GM23338 (cell line): ENCODE measurements around the gene CIART.

Source experiments
- CREB1 ChIP-seq: fragments of 250-450 bp; sonication (Bioruptor Pico); IDR thresholded peaks from 2 replicates; pipeline ENCODE4 v1.5.0; 2020; ENCODE audit warnings: low read depth, mild to moderate bottlenecking, moderate library complexity
- CTCF ChIP-seq, 2 experiments: fragments of 200-600 bp in 1 of 2; sonication (generic) in 1 of 2; conservative IDR thresholded peaks; 2 replicates each; pipeline versions ENCODE4 v1.5.1 to v1.6.1; 2016 to 2017; ENCODE audit warnings: antibody characterized with exemption in 2 of 2, low read depth in 2 of 2, mild to moderate bottlenecking in 2 of 2, moderate library complexity in 1 of 2
- ETS1 ChIP-seq: IDR thresholded peaks from 2 replicates; pipeline ENCODE4 v1.6.1; 2016; ENCODE audit warnings: antibody characterized with exemption
- EZH2 ChIP-seq: fragments of 200-600 bp; sonication (generic); IDR thresholded peaks from one replicate; pipeline ENCODE4 v1.8.0; 2017; ENCODE audit warnings: antibody characterized with exemption, mild to moderate bottlenecking, low read depth; ENCODE audit not compliant: unreplicated experiment
- EZH2phosphoT487 ChIP-seq: fragments of 200-600 bp; sonication (generic); IDR thresholded peaks from one replicate; pipeline ENCODE4 v1.8.1; 2018; ENCODE audit warnings: antibody characterized with exemption; ENCODE audit not compliant: unreplicated experiment
- JUNB ChIP-seq: IDR thresholded peaks from one replicate; pipeline ENCODE4 v1.6.1; 2016; ENCODE audit warnings: antibody characterized with exemption; ENCODE audit not compliant: unreplicated experiment
- NANOG ChIP-seq: IDR thresholded peaks from 2 replicates; pipeline ENCODE4 v1.6.1; 2016; ENCODE audit warnings: antibody characterized with exemption, borderline replicate concordance
- POLR2AphosphoS5 ChIP-seq: IDR thresholded peaks from 2 replicates; pipeline ENCODE4 v1.6.1; 2016; ENCODE audit warnings: antibody characterized with exemption, low read depth
- REST ChIP-seq: IDR thresholded peaks from one replicate; pipeline ENCODE4 v1.6.1; 2018; ENCODE audit warnings: antibody characterized with exemption; ENCODE audit not compliant: unreplicated experiment
- STAT1 ChIP-seq: IDR thresholded peaks from one replicate; pipeline ENCODE4 v1.6.1; 2016; ENCODE audit warnings: antibody characterized with exemption; ENCODE audit not compliant: unreplicated experiment
- ZNF114 ChIP-seq: fragments of 250-450 bp; sonication (Bioruptor Pico); IDR thresholded peaks from 2 replicates; pipeline ENCODE4 v1.5.0; 2020; ENCODE audit warnings: mild to moderate bottlenecking, moderate library complexity
- ZNF331 ChIP-seq: fragments of 250-450 bp; sonication (Bioruptor Pico); IDR thresholded peaks from 2 replicates; pipeline ENCODE4 v1.5.0; 2020; ENCODE audit warnings: low read depth, mild to moderate bottlenecking, moderate library complexity

- TF ChIP-seq CTCF (conservative IDR thresholded peaks at IDR 0.05; ENCODE audit: low read depth in 2 of 2): 0 out of 4 replicates have a peak, but pooled peaks of 1 of the 2 experiments have one; percentile 6
- no peak for TF ChIP-seq REST
- TF ChIP-seq POLR2AphosphoS5: no peak
- TF ChIP-seq EZH2: no peak
- no peak for TF ChIP-seq EZH2phosphoT487
- TF ChIP-seq STAT1: no peak
- TF ChIP-seq CREB1 (CRISPR knock-in tag): no peak
- TF ChIP-seq JUNB: no peak
- TF ChIP-seq NANOG: no peak
- no peak for TF ChIP-seq ZNF331 (CRISPR knock-in tag)
- no peak for TF ChIP-seq ETS1
- TF ChIP-seq ZNF114: no peak
Observed at GRCh38 chr1:150262388-150263320, 19.7 kb upstream of the CIART start.
